ENCODE measurements around the gene TNRC18. TPM values are rescaled to one million over a fixed set of nuclear protein-coding genes. Genes with fewer than 3 reads are reported as not detected.
"Not testable (repeated sequence)": the region's sequence is repeated elsewhere in the genome, so short reads cannot be mapped to it uniquely, and the experiment has no call there.

TNRC18 gene
- total RNA-seq, 1 donor from 2014 or later, result 118 TPM

DNA sequence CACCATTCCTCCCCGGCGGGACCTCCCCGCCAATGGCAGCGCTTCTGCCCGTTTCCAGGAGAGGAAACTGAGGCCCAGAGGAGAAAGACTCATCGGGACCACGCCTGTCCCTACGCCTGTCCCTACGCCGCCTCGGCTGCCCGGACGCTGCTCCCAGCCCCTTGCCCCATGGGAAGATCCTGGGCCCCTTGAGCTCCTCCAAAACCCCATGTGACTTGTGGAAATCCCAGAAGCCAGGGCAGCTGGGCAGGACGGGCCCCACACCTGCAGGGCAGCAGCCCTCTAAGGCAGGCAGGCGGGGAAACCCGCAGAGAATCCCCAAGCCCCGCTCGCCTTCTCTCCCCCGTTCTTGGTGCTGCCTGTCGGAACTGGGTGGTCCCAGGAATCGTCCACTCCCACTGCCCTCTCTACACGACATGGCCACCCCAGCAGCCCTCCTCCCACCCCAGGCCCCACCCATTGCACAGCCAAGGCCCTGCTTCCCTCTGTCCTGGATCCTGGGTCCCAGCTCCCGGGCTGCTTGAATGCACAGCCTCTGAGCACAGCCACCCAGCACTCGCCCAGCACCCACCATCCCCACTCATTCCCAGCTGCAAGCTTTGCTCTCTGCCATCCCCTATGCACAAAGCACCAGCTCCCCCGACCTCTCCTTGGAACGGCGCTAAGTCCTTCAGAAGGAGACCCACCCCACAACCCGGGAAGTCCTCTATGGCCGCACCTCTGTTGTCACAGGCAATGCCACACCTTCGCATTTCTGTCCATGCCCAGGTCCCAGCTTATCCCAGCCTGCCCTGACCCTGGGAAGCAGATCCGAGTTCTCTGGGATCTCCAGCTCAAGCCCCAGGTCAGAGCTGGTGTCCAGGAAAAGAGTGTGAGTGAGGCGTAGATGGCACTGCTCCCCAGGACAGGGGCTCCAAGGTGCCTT is 90.3 kb downstream of the TNRC18 start:
- TF ChIP-seq, protein P1, sequence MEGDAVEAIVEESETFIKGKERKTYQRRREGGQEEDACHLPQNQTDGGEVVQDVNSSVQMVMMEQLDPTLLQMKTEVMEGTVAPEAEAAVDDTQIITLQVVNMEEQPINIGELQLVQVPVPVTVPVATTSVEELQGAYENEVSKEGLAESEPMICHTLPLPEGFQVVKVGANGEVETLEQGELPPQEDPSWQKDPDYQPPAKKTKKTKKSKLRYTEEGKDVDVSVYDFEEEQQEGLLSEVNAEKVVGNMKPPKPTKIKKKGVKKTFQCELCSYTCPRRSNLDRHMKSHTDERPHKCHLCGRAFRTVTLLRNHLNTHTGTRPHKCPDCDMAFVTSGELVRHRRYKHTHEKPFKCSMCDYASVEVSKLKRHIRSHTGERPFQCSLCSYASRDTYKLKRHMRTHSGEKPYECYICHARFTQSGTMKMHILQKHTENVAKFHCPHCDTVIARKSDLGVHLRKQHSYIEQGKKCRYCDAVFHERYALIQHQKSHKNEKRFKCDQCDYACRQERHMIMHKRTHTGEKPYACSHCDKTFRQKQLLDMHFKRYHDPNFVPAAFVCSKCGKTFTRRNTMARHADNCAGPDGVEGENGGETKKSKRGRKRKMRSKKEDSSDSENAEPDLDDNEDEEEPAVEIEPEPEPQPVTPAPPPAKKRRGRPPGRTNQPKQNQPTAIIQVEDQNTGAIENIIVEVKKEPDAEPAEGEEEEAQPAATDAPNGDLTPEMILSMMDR (IDR thresholded peaks at IDR 0.05), result no peak
- peak; percentile 45 for ATAC-seq
- intact Hi-C loops (cut with DNase I), result no loop called here
- DNase-seq, result no peak
- Histone ChIP-seq H3K9me3 (peaks cover 6% of the 10 kb centered on the region), H3K27me3 (no peaks in the 10 kb centered on the region), H3K36me3 (peaks cover 81% of the 10 kb centered on the region), H3K27ac (no peak overlapping the region), H3K4me3 (no peak overlapping the region), H3K4me1 (no peaks in the 10 kb centered on the region)

DNA sequence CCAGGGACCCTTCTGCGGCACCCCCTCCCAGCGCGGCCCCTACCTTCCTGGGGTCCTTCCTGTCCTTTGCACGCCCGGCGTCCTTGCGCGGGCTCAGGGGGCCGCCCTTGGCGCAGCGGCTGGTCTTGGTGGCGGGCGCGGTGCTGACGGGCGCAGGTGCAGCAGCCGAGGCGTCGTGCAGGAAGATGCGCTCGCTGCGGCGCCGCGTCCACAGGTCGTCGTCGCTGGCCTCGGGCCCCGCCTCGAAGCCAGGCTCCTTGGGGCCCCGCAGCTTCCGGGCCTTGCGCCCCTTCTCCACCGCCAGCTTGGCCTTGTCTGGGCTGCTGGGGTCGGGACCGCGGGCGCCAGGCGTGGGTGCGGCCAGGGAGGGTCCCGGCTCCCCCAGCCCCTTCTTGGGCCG is 91.1 kb downstream of the TNRC18 start:
- intact Hi-C loops (cut with DNase I), result no loop called here
- no peak overlapping the region for H3K27ac ChIP-seq
- peaks cover 79% of the 10 kb centered on the region for H3K36me3 ChIP-seq
- H3K4me3 ChIP-seq, result no peak overlapping the region
- H3K9me3 ChIP-seq, result peaks cover 6% of the 10 kb centered on the region
- TF ChIP-seq, protein P1 (IDR thresholded peaks at IDR 0.05), result no peak
- no peaks in the 10 kb centered on the region for H3K4me1 ChIP-seq
- no peak for DNase-seq
- peak; percentile 6 for ATAC-seq
- no peaks in the 10 kb centered on the region for H3K27me3 ChIP-seq

DNA sequence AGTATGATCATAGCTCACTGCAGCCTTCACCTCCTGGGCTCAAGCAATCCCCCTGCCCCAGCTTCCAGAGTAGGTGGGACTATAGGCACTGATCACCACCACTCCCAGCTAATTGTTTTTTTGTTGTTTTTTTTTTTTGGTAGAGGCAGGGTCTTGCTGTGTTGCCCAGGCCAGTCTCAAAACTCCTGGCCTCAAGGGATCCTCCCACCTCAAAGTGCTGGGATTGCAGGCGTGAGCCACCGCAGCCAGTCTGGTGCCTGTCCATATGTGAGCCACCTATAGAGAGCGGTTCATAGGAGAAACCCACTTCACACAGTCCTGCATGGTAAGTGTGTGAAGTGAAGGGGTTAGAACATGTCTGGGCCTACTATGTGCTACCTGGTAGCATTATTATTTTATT is 93.3 kb downstream of the TNRC18 start:
- DNase-seq, result no peak
- H3K27me3 ChIP-seq, result no peaks in the 10 kb centered on the region

DNA sequence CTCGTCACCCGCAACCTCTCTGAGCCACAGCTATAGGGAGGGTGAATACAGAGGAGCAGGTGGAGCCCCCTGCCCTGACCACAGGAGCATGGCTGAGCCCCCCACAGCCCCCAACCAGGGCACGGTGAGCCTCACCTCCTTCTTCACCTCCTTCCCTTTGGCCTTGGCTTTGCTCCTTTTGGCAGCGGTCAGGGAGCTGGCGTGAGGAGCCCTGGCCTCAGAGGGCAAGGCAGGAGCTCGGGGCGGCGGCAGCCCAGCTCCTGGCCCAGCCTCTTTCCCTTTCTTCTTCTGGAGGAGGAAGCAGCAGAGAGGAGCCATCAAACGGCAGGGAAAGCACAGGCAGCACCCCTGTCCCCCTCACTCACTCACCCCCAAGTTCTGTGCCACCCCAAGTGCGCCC is 98.7 kb downstream of the TNRC18 start:
- TF ChIP-seq, protein P1 (IDR thresholded peaks at IDR 0.05), result no peak
- H3K36me3 ChIP-seq, result peaks cover 68% of the 10 kb centered on the region
- H3K9me3 ChIP-seq, result no peaks in the 10 kb centered on the region
- H3K27me3 ChIP-seq, result no peaks in the 10 kb centered on the region
- H3K4me3 ChIP-seq, result no peak overlapping the region
- no peak for ATAC-seq
- no peaks in the 10 kb centered on the region for H3K4me1 ChIP-seq
- no peak overlapping the region for H3K27ac ChIP-seq
- intact Hi-C loops (cut with DNase I), result no loop called here
- no peak for DNase-seq

More for the DNA sequence above, 93.3 kb downstream of the TNRC18 start:
- intact Hi-C loops (cut with DNase I), result no loop called here
- ATAC-seq, result no peak
- no peak overlapping the region for H3K27ac ChIP-seq
- no peak overlapping the region for H3K4me3 ChIP-seq
- TF ChIP-seq, protein P1 (IDR thresholded peaks at IDR 0.05), result no peak
- peaks cover 58% of the 10 kb centered on the region for H3K36me3 ChIP-seq
- H3K9me3 ChIP-seq, result no peaks in the 10 kb centered on the region
- H3K4me1 ChIP-seq, result no peaks in the 10 kb centered on the region

DNA sequence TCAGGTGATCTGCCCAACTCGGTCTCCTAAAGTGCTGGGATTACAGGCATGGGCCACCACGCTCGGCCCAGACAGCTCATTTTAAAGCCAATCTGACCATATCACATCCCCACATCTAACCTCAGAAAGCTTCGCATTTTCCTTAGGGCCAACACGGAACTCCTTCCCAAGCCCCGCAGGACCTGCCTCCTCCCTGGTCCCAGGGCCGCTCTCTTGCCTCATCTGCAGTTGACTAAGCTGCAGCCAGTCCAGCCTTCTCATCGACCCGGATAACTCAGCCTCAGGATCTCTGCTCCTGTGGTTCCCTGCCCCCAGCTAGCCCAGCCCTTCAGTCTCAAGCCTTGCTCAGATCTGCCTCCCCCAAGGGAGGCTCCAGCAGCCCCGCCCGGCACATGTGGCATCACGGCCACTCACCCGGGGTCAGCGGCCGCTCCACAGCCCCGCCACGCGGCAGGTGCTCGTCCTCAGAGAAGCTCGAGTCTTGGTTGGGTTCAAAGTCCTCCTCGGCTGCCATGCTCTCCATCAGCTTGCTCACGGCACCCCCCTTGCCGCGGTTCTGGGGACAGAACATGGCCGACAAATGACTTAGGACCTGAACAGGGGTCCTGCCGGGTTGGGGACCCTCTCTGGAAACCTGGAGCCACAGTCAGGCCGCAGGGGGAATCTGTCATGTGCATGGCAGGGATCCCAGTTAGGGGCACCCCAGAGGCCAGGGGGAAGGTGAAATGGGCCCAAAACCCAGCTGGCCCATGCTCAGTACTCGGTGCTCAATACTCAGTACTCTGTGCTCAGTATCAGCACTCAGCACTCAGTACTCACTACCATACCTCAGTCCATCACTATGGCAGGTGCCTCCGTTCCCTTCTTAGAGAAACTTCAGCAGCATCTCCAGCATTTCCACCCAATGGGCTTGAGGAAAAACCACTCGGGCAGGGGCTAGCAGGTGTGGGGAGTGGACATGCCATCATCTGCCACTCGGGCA is 99.5 kb downstream of the TNRC18 start:
- DNase-seq; H3K4me3 ChIP-seq; ATAC-seq; intact Hi-C loops (cut with DNase I); H3K27me3 ChIP-seq; H3K9me3 ChIP-seq; H3K27ac ChIP-seq; H3K4me1 ChIP-seq: not testable (repeated sequence)
- peaks cover 68% of the 10 kb centered on the region for H3K36me3 ChIP-seq

Measured in upper lobe of right lung (tissue), 1 donor.